Measurements from ENCODE around the gene ACOXL.

ACOXL gene

DNA sequence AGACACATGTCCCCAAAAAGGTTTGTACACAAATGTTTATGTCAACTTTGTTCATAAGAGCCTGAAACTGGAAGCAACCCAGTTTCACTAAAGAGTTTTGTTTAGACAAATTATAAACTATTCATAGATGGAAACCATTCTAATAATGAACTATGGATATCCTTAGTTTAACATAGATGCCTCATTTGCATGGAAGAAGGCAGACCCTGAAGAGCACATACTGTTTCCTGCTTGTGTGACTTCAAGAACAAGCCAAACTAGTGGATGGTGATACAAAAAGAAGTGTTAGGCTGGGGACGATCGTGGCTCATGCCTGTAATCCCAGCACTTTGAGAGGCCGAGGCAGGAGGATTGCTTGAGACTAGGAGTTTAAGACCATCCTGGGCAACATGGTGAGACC, 48.1 kb downstream of the ACOXL start:
- DNase-seq: no peak
- in situ Hi-C loops (cut with MboI; ENCODE audit: low pct_unique_long_range_greater_than_20kb, low sequenced_read_pairs): no loop called here

DNA sequence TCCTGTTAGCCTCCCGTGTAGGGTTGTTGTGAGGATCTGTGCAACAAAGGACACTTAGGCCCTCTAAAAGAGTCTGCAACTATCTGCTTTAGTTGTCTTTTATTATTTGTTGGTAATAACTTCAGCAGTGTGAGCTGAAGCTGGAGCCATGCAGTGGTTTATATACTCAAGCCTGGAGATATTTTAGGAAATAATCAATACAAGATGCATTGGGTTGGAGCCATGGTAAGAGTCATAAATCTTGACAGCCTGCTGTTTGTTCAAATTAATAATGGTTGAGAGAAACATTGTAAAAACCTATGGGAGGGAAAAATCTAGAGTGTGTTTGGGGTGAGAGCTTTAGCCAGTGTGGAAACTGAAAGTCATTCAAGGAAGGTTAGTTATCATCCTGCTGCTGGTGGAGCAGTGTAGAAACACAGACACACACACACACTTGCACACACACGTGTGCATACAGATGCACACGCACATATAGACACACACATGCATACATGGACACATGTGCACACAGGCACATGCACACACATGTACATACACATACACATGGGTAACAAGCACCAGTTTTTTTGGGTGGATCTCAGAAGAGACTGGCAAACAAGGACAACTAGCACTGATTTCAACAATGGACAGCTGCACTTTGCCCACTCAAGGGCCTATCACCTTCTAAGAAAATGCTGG, 51.0 kb downstream of the ACOXL start:
- in situ Hi-C loops (cut with MboI; ENCODE audit: low pct_unique_long_range_greater_than_20kb, low sequenced_read_pairs): no loop called here
- DNase-seq: no peak

DNA sequence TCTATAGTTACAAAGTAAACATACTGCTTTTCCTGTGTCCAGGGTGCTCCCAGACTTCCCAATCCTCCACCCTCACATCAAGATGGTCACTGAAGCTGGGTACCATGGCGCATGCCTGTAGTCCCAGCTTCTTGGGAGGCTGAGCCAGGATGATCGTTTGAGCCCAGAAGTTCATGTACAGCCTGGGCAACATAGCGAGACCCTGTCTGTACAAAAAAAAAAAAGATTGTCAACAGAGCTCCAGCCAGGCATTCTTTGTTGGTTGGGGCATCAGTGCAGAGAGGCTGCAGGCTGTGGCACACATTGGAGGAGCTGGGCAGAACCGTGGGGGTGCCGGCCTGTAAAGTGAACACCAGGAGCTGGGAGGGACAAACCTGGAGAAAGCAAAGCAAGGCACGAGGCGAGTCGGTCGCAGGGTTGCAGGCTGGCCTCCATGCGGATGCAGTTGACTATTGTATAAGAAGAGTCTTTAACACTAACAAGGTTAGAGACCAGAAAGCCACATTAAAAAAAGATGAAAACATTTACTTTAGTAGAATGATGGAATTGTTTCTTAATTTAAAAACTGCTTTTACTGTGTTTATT, 51.8 kb downstream of the ACOXL start:
- DNase-seq: no peak
- in situ Hi-C loops (cut with MboI; ENCODE audit: low pct_unique_long_range_greater_than_20kb, low sequenced_read_pairs): no loop called here

DNA sequence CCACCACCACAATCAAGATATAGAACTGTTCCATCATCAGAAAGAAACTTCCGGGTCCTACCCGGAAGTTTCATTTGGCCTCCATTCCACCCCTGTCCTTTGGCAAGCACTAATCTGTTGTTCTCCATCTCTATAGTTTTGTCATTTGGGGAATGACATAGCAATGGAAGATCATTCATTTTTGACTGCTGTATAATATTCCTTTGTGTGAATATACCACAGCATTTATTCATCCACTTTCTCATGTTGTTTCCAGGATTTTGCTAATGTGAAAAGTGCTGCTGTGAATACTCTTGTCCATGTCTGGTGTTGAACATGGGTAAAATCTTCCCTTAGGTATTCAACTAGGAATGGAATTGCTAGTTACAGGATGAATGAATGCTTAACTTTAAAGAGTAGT, 53.1 kb downstream of the ACOXL start:
- no peak for DNase-seq
- in situ Hi-C loops (cut with MboI; ENCODE audit: low pct_unique_long_range_greater_than_20kb, low sequenced_read_pairs): no loop called here

DNA sequence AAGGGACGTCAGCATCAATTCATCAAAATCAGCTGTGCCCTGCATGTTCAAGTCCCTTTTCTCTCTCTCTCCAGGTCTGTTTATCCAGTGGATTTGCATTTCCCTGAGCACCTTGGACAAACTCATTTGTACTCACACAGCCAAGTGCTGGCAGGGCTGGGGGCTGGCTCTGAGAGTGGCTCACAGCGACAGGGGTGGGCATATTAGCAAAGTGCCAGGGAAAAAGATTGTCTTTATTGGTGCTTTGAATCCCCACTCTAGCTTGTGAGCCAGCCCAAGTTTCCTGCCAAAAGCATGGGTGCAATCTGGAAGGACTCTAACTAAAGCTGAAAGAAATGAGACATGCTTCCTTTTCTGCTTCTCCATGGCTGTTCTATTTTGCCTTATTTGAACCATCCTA, 56.6 kb downstream of the ACOXL start:
- in situ Hi-C loops (cut with MboI; ENCODE audit: low pct_unique_long_range_greater_than_20kb, low sequenced_read_pairs): no loop called here
- no peak for DNase-seq

DNA sequence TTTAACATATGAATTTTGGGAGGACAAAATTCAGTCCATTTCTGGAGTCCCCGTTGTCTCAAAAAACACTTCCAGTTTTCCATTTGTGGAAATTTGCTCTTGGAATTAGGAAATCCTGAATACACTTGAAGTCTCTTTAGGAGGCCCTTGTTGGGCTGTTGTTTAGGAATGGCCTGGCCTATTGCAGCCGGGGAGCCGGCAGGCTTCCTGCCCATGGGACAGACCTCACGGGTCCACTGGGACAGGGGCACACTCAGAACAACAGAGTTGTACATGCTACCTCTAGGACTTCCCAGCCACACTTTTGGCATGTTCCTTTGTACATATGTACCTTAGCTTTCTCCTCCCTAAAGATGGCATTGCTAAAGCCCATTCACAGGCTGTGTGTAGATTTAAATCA, 57.3 kb downstream of the ACOXL start:
- no peak for DNase-seq
- in situ Hi-C loops (cut with MboI; ENCODE audit: low pct_unique_long_range_greater_than_20kb, low sequenced_read_pairs): no loop called here

DNA sequence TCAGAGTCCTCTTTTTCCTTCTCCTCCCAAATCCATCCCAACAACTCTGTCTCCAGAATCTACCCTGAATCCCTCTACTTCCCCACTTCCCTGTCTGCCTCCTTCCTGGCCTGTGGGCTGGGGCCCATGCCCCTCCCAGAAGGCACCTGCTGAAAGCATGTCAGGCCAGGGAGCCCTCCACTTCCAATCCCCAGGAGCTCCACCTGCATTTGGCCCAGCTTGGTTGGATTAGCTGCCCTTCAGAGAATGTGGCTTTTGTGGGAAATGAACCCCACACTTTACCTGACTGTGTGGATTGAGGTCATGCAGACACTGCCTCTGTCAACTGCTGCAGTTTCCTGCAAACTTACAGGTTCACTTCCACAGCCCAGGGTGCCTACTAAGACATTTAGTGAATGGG, 58.5 kb downstream of the ACOXL start:
- DNase-seq: no peak
- in situ Hi-C loops (cut with MboI; ENCODE audit: low pct_unique_long_range_greater_than_20kb, low sequenced_read_pairs): no loop called here

DNA sequence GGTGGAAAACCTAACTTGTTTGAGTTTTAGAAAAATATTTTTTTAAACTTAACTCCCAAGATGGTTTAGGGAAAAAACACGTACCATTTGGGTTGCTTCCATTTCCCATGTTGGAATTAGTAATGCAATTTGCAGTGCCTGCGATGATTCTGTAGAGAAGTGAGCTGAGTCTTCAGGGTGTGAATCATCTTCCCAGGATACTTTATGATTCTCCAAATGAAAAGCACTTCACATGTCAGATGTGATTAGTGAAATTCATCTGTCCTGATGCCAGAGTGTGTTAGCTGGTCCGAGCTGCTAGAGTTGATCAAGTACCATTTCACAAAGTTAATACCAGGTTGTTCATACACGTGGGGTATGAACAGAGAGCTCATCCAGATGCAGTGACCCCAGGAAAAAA, 59.1 kb downstream of the ACOXL start:
- in situ Hi-C loops (cut with MboI; ENCODE audit: low pct_unique_long_range_greater_than_20kb, low sequenced_read_pairs): no loop called here
- no peak for DNase-seq

DNA sequence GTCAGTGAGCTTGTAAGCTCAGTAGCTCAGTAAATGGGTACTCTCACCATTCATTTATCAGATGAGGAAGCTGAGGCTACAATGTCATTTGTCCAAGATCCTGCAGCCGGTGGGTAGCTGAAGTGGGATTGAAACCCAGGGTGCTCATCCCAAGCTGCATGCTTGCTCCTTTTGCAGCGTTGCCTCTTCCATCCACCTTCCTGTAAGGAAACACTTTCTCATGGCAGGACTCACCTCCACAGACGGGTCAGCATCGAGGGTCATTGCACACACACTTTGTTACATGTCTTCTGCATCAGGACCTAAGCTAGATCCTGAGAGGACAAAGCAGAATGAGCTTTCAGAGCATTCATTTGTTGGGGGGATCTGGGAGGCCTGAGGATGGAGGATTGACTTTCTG, 60.7 kb downstream of the ACOXL start:
- in situ Hi-C loops (cut with MboI; ENCODE audit: low pct_unique_long_range_greater_than_20kb, low sequenced_read_pairs): no loop called here
- DNase-seq: no peak

DNA sequence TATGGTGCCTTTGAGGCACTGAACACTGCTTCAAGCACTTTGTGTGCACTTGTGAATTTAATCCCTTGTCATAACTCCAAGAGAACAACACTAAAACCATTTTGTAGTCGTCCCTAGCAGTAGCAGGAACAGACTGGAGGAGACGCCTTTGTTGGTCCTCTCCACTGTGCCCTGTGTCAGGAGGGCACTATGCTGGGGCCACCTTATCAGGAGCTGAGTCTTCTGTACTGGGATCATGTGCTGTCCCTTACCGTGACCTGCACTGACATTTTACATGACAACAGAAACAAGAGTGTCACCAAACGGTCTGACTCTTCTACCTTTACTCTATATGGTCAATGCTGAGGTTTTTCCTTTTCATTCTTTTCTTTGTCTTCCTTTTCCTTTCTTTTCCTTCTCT, 62.0 kb downstream of the ACOXL start:
- in situ Hi-C loops (cut with MboI; ENCODE audit: low pct_unique_long_range_greater_than_20kb, low sequenced_read_pairs): no loop called here
- no peak for DNase-seq

DNA sequence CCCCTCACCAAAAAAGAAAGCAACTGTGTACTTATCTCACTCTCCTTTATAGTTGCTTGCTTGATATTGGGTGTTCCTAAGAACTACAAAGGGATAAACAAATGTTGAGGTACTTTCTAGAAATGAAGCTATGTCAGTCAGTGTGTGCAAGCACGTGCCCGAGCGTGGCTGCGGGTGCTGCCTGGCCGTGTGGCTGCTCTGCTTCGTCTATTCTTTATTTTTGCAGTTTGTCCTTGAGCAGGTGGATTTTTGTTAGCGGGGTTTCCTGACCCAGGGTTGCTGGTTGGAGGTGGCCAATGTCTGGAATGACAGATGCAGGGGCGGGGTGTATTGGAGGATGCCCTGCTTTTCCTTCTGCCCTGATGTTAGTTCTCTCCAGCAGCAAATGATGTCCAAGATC, 62.6 kb downstream of the ACOXL start:
- in situ Hi-C loops (cut with MboI; ENCODE audit: low pct_unique_long_range_greater_than_20kb, low sequenced_read_pairs): no loop called here
- no peak for DNase-seq

DNA sequence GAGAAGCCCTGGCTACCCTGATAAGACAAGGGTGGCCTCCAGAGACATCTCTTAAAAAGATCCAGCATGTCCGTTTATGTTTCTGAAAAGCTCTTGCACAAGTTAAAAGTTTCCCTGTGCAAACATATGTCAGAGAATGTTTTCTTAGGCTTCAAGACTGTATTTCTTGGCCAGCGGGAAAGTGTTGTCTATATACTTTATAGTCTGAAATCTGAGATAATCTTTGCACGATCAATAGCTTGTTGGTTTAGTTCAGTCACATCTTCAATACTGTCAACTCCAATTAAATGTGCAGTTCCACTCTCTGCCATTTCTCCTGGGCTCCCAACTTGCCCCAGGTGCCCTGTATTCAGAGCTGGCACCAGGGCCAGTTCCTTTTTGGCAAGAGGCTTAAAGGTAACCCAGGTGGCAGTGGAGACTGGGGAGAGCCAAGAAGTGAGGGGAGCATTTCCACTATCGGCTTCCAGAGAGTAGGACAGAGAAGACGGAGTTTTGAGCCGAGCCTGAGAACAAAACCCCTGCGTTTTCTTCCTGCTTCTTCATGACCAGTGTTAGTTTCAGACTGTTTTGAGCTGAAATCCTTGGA, 64.4 kb downstream of the ACOXL start:
- in situ Hi-C loops (cut with MboI; ENCODE audit: low pct_unique_long_range_greater_than_20kb, low sequenced_read_pairs): no loop called here

DNA sequence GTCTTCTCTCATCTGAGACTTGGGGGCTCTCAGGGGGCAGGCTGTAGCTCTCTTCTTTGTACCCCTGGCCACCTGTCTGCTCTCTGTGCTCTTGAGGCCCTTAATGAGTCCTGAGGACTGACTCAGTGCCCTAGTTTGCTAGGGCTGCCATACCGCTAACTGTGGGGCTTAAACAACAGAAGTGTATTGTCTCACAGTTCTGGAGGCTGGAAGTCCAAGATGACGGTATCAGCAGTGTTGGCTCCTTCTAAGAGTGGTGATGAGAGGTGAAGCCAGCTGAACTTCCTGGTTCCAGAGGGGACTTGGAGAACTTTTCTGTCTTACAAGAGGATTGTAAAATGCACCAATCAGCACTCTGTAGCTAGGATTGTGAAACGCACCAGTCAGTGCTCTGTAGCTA, 67.0 kb downstream of the ACOXL start:
- in situ Hi-C loops (cut with MboI; ENCODE audit: low pct_unique_long_range_greater_than_20kb, low sequenced_read_pairs): no loop called here

More for the DNA sequence above, 64.4 kb downstream of the ACOXL start:
- no peak for DNase-seq

DNA sequence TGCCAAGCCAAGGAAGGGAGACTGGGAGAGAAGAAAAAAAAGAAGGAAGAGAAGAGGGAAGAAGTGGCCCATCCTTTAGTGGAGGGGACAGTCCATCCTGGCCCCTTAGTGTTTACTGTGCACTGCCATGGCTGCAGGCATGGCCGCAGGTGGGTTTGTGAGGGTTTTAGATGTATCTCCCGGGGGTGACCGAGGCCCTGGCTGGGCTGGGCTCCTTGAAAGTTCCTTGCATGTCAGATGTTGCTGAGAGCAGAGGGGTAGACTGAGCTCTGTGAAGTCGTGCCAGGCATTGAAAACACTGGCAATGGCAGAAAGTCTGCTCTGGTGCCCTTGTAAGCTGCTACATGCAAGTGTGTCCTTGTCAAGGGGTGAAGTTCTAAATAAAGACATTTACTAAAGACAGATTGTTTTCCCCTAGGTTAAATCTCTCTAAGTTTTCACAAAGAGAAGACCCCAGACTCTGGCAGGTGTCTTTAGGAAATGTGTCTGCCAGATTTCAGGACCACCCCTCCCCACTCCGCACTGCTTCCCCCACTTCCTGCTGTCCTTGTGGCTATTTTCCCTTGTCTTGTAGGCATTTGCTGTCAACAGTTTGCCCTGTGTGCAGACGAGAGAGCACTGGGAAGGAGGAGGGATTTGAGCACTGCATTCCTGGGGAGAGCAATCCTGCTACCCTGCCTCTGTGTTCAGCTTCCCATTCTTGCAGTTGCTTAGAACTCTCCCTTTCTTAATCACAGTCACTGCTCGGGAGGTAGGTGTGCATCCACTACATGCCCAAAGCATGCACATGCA, 68.4 kb downstream of the ACOXL start:
- in situ Hi-C loops (cut with MboI; ENCODE audit: low pct_unique_long_range_greater_than_20kb, low sequenced_read_pairs): no loop called here
- DNase-seq: no peak

More for the DNA sequence above, 67.0 kb downstream of the ACOXL start:
- no peak for DNase-seq

DNA sequence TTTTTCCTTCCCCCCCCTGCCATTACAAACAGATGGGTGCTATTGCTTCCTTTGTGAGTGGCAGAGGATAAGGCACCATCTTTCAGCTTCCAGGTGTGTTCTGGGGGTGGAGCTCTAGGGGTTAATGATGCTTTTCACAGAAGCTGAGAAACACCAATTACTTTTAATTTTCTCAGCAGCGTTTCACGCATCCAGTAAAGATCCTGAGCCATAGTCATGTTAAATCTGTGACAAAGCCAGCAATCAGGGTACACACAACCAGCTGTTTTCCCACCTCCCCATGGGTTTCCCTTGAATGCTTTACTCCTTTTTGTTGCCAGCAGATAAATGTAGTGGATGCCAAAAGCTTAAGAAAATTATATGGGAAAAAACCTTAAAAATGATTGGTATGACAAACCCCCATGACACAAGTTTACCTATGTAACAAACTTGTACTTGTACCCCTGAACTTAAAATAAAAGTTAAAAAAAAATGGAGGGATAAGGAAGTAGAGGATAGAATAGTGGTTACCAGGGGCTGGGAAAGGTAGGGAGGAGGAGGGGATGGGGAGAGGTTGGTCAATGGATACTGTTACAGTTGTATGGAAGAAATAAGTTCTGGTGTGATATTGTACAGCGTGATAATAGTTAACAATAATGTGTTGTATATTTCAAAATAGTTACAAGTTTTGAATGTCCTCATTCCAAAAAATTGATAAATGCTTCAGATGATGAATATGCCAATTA, 70.0 kb downstream of the ACOXL start:
- in situ Hi-C loops (cut with MboI; ENCODE audit: low pct_unique_long_range_greater_than_20kb, low sequenced_read_pairs): no loop called here
- no peak for DNase-seq

DNA sequence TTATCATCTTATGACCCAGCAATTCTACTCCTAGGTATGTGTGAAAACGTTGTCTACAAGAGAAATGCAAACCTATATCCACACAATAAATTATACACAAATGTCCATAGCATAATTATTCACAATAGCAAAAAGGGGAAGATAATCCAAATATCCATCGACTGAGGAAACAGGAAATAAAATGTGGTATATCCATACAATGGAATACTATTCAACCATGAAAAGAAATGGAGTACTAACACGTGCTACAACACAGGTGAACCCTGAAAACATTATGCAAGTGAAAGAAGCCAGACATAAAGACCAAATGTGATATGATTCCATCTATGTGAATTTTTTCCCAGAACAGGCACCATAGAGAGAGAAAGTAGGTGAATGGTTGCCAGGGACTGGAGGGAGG, 72.1 kb downstream of the ACOXL start:
- no peak for DNase-seq
- in situ Hi-C loops (cut with MboI; ENCODE audit: low pct_unique_long_range_greater_than_20kb, low sequenced_read_pairs): no loop called here

DNA sequence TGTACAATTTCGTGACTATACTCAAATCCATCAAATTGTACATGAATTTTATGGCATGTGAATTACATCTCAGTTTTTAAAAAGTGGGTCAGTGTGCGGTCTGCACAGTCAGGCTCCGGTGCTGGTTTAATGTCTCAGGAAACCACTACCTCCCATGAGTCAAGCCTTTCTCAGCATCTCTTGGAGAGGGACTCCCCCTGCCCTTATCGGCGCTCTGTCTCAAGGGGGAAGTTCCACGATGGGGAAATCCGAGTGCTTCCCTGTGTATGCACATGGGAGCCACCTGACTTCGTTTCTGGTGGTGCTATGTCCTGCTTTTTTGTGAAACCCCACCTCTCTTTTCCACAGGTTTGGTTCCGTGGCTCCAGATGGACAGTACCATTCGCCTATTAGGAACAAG, 72.5 kb downstream of the ACOXL start:
- in situ Hi-C loops (cut with MboI; ENCODE audit: low pct_unique_long_range_greater_than_20kb, low sequenced_read_pairs): no loop called here
- DNase-seq: no peak

DNA sequence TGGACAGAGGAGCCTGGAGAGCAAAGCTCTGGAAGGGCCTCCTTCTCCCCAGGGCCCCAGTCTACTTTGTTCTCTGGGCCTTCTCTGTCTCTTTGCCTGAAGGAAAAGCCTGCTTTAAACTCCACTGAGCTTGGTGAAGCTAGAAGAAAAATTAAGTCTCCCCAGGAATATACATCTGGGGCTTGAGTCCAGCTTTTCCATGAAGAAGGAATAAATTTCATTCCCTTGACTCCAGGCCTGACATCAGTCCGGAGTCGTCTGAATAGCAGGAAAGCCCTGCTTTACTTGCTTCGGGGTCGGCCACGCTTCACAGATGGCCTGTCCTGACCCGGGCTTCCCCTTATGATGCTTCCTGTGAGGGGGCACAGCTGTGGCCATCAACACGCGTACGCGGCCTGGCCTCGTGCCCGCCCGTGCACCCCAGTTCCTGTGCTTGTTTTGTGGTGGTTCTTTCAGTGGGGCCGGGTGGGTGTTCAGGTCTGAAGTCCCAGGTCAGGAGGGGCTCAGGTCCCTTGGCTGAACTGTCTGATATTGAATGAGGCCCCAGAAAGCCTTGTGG, 73.6 kb downstream of the ACOXL start:
- in situ Hi-C loops (cut with MboI; ENCODE audit: low pct_unique_long_range_greater_than_20kb, low sequenced_read_pairs): no loop called here
- no peak for DNase-seq

DNA sequence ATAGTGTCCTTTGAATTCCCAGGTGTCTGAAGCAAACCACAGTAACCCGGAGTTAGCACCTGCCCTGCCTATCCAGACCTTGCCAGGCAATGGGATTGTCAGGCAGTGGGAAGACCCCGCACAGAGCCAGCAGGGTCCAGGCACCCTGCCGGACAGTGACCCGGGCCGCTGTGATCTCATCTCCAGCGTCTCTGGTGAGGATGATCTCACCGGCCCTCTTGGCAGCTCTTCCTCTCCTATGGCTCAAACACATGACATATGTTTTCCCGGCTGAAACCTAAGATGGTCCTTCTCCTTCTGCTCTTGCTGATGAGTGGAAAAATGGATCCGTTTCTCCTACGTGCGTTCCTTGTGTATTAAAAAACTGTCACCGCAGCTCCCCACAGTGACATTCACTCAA, 75.1 kb downstream of the ACOXL start:
- DNase-seq: no peak
- in situ Hi-C loops (cut with MboI; ENCODE audit: low pct_unique_long_range_greater_than_20kb, low sequenced_read_pairs): no loop called here

Data from KBM-7 (cell line).